NCI-H446 treated with DMSO at 0.1 percent for 48 hours (cell line): ENCODE data around the gene AGAP1.
A peak's percentile ranks its signal among the peaks of the same experiment; 100 is the strongest.

ENCODE experiments used
- DNase-seq: peaks from one replicate; lab custom pipeline; 2025; lab: John Stamatoyannopoulos, UW

Gene AGAP1

GRCh38 chr2:236172255-236173035 lies 678.6 kb downstream of the AGAP1 start:
- no peak for DNase-seq

GRCh38 chr2:236173036-236173728 lies 679.3 kb downstream of the AGAP1 start:
- DNase-seq, result no peak

- no peak for DNase-seq
Observed at GRCh38 chr2:236173729-236174607, 680.1 kb downstream of the AGAP1 start.

DNA sequence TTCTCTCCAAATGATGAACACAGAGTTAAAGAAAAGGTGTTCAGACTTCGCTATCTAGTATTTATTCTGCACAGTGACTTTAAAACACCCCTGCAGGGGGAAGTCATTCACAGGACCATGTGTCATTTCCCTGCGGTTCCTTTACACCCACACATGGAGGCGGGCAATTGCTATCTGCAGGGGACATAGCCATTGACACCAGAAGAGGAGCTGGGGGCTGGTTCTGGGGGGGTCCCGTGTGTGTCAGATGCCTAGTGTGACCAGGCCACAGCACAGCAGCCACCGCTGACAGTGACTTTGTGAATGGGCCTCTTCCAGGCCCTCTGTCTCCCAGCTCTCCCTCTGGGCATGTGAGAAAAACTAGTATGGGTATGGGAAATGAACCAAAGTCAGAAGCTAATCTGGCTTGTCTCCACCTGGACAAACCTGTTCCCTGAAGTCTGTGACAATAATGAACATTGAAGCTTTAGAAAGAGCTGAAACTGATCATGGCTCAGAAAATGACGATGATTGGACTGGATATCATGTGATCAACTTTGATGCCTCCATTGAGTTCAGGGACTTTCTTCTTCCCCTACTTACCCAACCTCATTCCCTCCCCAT lies 681.8 kb downstream of the AGAP1 start:
- DNase-seq, result no peak

GRCh38 chr2:236176417-236176816 lies 682.6 kb downstream of the AGAP1 start:
- DNase-seq, result no peak

DNA sequence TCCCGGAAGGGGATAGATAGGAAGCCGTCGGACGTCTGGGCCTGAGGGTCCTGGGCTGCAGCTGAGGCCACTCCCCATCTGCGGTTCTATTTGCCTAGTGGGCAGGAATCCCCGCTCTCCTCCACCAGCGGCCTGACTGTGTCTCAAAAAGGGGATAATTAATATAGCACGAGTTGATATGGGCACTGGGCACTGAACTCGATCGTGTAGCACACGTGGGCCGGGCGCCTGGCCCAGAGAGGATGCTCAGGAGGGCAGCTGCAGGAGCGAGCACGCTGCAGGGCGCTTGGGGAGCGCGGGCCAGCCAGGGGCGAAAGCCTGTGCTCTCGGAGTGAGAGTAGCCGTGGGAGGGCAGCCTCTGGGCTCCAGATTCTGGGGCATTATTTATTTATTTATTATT lies 683.1 kb downstream of the AGAP1 start:
- DNase-seq, result no peak

- DNase-seq, result no peak
Observed at GRCh38 chr2:236177604-236177966, 683.7 kb downstream of the AGAP1 start.

DNA sequence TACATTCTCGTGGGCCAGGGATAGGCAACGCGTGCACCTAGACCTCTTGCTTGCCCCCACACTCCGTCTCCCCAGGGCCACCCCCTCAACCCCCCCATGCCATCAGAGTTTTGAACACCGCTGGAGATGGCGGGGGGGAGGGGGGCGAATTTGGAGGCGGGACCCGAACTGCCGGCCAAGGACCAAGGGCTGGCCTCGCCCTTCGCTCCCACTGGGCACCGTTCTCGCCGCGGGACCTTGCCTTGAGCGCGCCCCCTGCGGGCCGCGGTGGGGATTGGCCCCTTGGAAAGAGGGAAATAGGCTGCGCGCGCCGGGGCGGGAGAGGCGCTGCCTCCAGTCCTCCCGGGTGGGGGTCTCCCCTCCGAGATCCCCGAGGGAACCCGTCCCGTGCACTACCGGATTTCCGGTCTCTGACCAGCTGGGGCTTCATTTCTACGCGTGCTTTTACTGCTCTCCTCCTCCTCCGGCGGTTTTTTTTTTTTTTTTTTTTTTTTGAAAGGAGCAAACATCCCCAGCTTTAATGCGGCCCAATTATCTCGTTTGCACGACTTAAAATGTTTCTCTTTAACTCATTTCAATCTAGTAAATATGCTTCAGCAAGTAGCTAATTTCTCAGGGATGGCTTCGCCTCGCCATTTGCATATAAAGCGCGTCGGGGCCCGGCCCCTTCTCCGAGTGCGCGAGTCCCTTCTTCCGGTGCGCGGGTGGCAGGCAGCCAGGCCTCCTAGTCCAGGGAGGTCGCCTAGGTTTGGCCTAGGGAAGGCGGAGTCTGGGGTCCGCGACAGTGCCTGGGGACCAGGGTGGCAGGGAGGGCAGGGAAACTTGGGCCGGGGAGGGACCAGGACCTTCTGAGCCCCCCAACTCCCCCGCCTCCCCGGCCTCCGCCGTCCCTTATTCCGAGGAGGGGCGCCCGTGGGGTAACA lies 684.4 kb downstream of the AGAP1 start:
- DNase-seq, result peak; percentile 50

- DNase-seq, result no peak
Observed at GRCh38 chr2:236178890-236179235, 685.0 kb downstream of the AGAP1 start.

DNA sequence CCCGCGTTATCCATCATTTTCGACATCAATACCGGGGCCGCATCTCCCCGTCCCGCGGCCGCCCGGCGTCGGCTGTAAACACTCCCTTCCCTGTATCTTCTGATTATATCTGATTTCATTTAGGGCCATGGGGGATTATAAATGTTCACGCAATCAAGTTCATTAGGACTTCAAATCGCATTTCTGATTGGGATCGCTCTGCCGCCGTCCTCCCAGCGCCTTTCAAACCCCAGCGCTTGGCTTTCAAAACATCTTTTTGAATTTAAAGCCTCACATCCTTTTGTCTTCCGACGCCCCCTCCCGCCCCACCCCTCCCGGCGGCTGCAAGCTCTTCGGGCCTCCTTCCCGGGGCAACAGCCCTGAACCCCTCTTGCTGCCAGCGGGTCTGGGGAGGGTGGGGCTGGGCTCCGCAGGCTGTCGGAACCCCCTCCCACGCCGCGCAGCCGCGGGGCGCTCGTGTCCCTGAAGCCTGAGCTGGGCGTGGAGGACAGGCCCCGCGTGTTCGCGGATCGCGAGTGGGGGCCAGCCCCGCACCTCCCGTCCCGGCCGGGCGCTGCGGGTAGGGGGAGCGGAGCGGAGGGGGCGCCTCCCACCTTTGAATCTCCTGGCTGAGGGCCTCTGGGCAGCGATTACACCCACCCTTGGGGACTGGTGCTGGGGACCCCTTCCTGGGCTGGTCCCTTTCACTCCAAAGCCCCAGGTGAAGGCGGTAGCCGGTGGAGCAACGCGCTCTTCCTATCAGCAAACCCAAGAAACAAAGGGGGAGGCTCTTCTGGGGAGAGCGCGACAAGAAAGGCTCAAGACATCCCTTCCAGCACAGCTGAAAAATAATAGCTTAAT lies 685.6 kb downstream of the AGAP1 start:
- DNase-seq, result no peak

DNA sequence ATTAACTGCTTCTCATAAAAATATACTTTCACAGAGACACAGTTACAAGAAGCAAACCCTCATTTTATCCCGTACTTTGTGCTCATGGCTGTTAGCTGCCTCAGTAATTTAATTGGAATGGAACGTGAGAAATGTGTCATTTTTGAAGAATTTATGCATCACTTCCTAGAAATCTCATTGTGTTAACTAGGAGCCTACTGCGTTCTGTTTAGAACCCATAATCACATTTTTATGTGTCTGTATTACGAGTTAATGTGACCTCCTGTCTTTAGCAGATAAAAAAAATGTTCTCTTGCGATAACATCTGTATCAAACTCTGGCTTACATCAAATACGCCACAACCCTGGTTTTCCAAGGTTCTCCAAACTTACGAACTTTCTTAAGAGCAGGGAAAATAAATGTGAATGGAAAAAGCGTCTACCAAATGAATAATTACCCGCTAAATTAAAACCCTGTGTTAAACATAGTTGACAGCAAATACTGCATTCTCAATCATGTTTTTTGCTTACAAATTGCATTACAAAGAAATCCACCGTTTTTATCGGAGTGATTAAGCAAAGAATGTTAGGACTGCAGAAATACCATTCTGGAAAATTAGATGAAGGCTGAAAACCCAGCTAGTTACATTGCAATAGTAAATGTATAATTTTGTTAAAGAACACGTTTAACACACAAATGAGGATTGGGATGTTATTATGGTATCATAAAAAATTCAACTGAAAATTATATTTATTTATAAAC lies 686.4 kb downstream of the AGAP1 start:
- no peak for DNase-seq

DNA sequence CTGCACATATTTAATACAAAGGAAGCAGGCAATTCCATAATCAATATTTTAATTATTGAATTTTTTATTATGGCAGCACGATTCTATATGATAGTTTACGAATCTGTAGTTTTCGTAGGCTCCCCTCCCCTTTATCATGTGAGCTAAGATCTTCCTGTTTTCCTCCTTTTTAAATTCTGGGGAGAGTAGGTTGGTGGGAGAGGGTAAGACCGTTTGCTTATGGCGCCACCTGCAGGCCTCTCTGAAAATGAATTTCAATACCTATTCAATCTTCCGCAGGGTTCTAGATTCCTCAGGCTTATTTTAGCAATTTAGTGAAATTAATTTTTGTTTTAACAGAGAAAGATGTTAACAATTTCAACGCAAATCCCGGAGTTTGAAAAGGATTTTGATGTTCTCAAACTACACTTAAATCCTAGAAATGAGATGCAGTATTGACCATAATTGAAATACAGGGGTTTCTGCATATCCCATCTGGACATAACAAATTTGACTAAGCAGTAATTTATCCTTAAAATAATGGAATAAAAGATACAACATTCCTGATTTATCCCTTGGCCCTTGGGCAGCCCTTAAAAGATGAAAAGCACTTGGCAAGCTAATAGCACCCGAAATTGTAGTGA lies 687.1 kb downstream of the AGAP1 start:
- DNase-seq, result peak; percentile 40
